HepG2 (cell line): ENCODE measurements around the gene EPHB4. TPM values are rescaled to one million over a fixed set of nuclear protein-coding genes. Genes with fewer than 3 reads are reported as not detected.

ENCODE experiments used
- AGO2 ChIP-seq: fragments of 200-400 bp; formaldehyde crosslinking; optimal IDR thresholded peaks from 2 replicates; pipeline ENCODE3; 2017; ENCODE audit warnings: mild to moderate bottlenecking, low read depth, low read length, moderate library complexity
- ATAD3A ChIP-seq: sonication (generic); formaldehyde crosslinking; IDR thresholded peaks from 2 replicates; pipeline ENCODE4 v1.4.0; 2020; ENCODE audit warnings: missing genetic modification reagents
- ATF7-NPFF ChIP-seq: sonication (generic); formaldehyde crosslinking; IDR thresholded peaks from 2 replicates; pipeline ENCODE4 v1.8.1; 2023; ENCODE audit warnings: mild to moderate bottlenecking, low read depth, missing genetic modification reagents, moderate library complexity
- BORCS8-MEF2B ChIP-seq: sonication (generic); formaldehyde crosslinking; IDR thresholded peaks from 2 replicates; pipeline ENCODE4 v1.8.0; 2022; ENCODE audit warnings: mild to moderate bottlenecking, missing genetic modification reagents
- EP300 ChIP-seq, 3 experiments: sonication (generic) in 1 of 3; formaldehyde crosslinking in 1 of 3; IDR thresholded peaks; 2 replicates each; pipeline versions ENCODE4 v1.5.1 to v1.6.1; 2011 to 2020; ENCODE audit warnings: low read depth in 2 of 3, low read length in 2 of 3, borderline replicate concordance in 1 of 3, improper control_type of control experiment in 1 of 3, mild to moderate bottlenecking in 1 of 3, missing genetic modification reagents in 1 of 3, moderate library complexity in 1 of 3
- FOXA3 ChIP-seq: IDR thresholded peaks from 2 replicates; pipeline ENCODE4 v1.6.1; 2016; ENCODE audit warnings: missing genetic modification reagents, missing compliant biosample characterization
- FOXK1 ChIP-seq: sonication (generic); formaldehyde crosslinking; IDR thresholded peaks from 2 replicates; pipeline ENCODE4 v1.4.0; 2020; ENCODE audit warnings: low read depth, missing genetic modification reagents, borderline replicate concordance
- HCFC1 ChIP-seq: fragments of 150-350 bp; IDR thresholded peaks from 2 replicates; pipeline ENCODE4 v1.6.1; 2014; ENCODE audit warnings: low read depth, low read length
- IKZF4 ChIP-seq: sonication (generic); formaldehyde crosslinking; IDR thresholded peaks from 2 replicates; pipeline ENCODE4 v1.5.1; 2020; ENCODE audit warnings: borderline replicate concordance, mild to moderate bottlenecking, low read depth, missing genetic modification reagents; ENCODE audit errors: not compliant biosample characterization
- MEF2D ChIP-seq: sonication (generic); formaldehyde crosslinking; IDR thresholded peaks from 2 replicates; pipeline ENCODE4 v1.5.1; 2020; ENCODE audit warnings: mild to moderate bottlenecking, missing genetic modification reagents
- MXD1 ChIP-seq: sonication (generic); formaldehyde crosslinking; IDR thresholded peaks from 2 replicates; pipeline ENCODE4 v1.4.0; 2020; ENCODE audit warnings: mild to moderate bottlenecking, missing genetic modification reagents
- PITX1 ChIP-seq: sonication (generic); formaldehyde crosslinking; IDR thresholded peaks from 2 replicates; pipeline ENCODE4 v1.5.1; 2020; ENCODE audit warnings: mild to moderate bottlenecking, missing genetic modification reagents
- POLR2G ChIP-seq: fragments of 200-400 bp; formaldehyde crosslinking; IDR thresholded peaks from 2 replicates; pipeline ENCODE4 v1.6.1; 2018; ENCODE audit warnings: mild to moderate bottlenecking, low read depth, low read length, moderate library complexity
- RARA ChIP-seq: IDR thresholded peaks from 2 replicates; pipeline ENCODE4 v1.6.1; 2016; ENCODE audit warnings: missing genetic modification reagents, missing compliant biosample characterization
- RBM22 ChIP-seq: fragments of 200-400 bp; formaldehyde crosslinking; optimal IDR thresholded peaks from 2 replicates; pipeline ENCODE3; 2017; ENCODE audit warnings: mild to moderate bottlenecking, low read length, moderate library complexity
- RFXANK ChIP-seq: IDR thresholded peaks from 2 replicates; pipeline ENCODE4 v1.6.1; 2016
- SMAD1 ChIP-seq: sonication (generic); formaldehyde crosslinking; IDR thresholded peaks from 2 replicates; pipeline ENCODE4 v1.4.0; 2020; ENCODE audit warnings: missing genetic modification reagents, low read depth, mild to moderate bottlenecking, borderline replicate concordance
- TBX2 ChIP-seq: sonication (generic); formaldehyde crosslinking; IDR thresholded peaks from 2 replicates; pipeline ENCODE4 v1.5.0; 2020; ENCODE audit warnings: missing genetic modification reagents, mild to moderate bottlenecking, borderline replicate concordance
- THYN1 ChIP-seq: sonication (generic); formaldehyde crosslinking; IDR thresholded peaks from 2 replicates; pipeline ENCODE4 v1.8.1; 2023; ENCODE audit warnings: low read depth, mild to moderate bottlenecking, moderate library complexity, missing genetic modification reagents, borderline replicate concordance
- ZBTB7B ChIP-seq: sonication (generic); formaldehyde crosslinking; IDR thresholded peaks from 2 replicates; pipeline ENCODE4 v1.4.0; 2020; ENCODE audit warnings: missing genetic modification reagents
- ZFP36L1 ChIP-seq: sonication (generic); formaldehyde crosslinking; IDR thresholded peaks from 2 replicates; pipeline ENCODE4 v1.8.0; 2022; ENCODE audit warnings: mild to moderate bottlenecking, missing genetic modification reagents, moderate library complexity
- ZFP37 ChIP-seq: sonication (generic); formaldehyde crosslinking; IDR thresholded peaks from 2 replicates; pipeline ENCODE4 v1.4.0; 2020; ENCODE audit warnings: missing genetic modification reagents, borderline replicate concordance
- ZNF225 ChIP-seq: sonication (generic); formaldehyde crosslinking; IDR thresholded peaks from 2 replicates; pipeline ENCODE4 v1.4.0; 2020; ENCODE audit warnings: mild to moderate bottlenecking, missing genetic modification reagents
- ZNF350 ChIP-seq: sonication (generic); formaldehyde crosslinking; IDR thresholded peaks from 2 replicates; pipeline ENCODE4 v1.4.0; 2020; ENCODE audit warnings: mild to moderate bottlenecking, low read depth, missing genetic modification reagents, borderline replicate concordance
- ZNF550 ChIP-seq: sonication (generic); formaldehyde crosslinking; IDR thresholded peaks from 2 replicates; pipeline ENCODE4 v1.4.0; 2020; ENCODE audit warnings: mild to moderate bottlenecking, missing genetic modification reagents, borderline replicate concordance
- ZNF572 ChIP-seq: sonication (generic); formaldehyde crosslinking; IDR thresholded peaks from 2 replicates; pipeline ENCODE4 v1.5.1; 2020; ENCODE audit warnings: mild to moderate bottlenecking, missing genetic modification reagents
- ZNF747 ChIP-seq: sonication (generic); formaldehyde crosslinking; IDR thresholded peaks from 2 replicates; pipeline ENCODE4 v1.8.1; 2023; ENCODE audit warnings: missing genetic modification reagents, mild to moderate bottlenecking, borderline replicate concordance
- polyA plus RNA-seq, 8 experiments: library from polyadenylated mRNA; depleted of rRNA in 3 of 8; stranded (reverse) in 7 of 8; unstranded in 1 of 8; fragments of >200 nt; fragmentation: Illumina TruSeq in 4 of 8; extraction: Trizol in 4 of 8; gene quantifications; 2 replicates each; pipeline versions ENCODE4 v1.2.1 to v1.2.3, GENCODE V29; 2011 to 2016; ENCODE audit warnings: low read depth in 4 of 8, missing spikeins in 1 of 8, mixed read lengths in 1 of 8; ENCODE audit not compliant: insufficient read depth in 1 of 8
- total RNA-seq, 5 experiments: library from RNA; depleted of rRNA; stranded (reverse); fragments of >200 nt; fragmentation: Illumina TruSeq; extraction: Trizol; gene quantifications; 2 replicates each; pipeline ENCODE4 v1.2.3, GENCODE V29; 2016; ENCODE audit warnings: low read depth in 1 of 5

EPHB4 gene
- total and polyA plus RNA-seq, 2 of the 13 experiments (the other 11 are each of a cell fraction or from before 2014, with no cell fraction given) = 61.4 to 69.6 TPM

- 0 out of 2 replicates have a peak, but pooled peaks have one; percentile 33 for TF ChIP-seq ATF7-NPFF
- peak; percentile 79; the same call in 1 of the 2 replicates for TF ChIP-seq PITX1 (CRISPR knock-in tag)
- peak; percentile 96 for TF ChIP-seq AGO2
- peak; percentile 36; the same call in 1 of the 2 replicates for TF ChIP-seq ZNF225 (CRISPR knock-in tag)
- TF ChIP-seq MXD1 = peak; percentile 49; the same call in 1 of the 2 replicates
- 0 out of 2 replicates have a peak, but pooled peaks have one; percentile 25 for TF ChIP-seq RFXANK (CRISPR knock-in tag)
- 0 out of 2 replicates have a peak, but pooled peaks have one; percentile 49 for TF ChIP-seq ZNF747 (CRISPR knock-in tag)
- TF ChIP-seq RBM22 = peak; percentile 97
- no peak; the same call in 1 of the 2 replicates for TF ChIP-seq FOXK1 (CRISPR knock-in tag)
- no peak for TF ChIP-seq HCFC1
- peak; percentile 87 for TF ChIP-seq FOXA3 (CRISPR knock-in tag)
- TF ChIP-seq POLR2G = peak; percentile 67
- 0 out of 2 replicates have a peak, but pooled peaks have one; percentile 46 for TF ChIP-seq MEF2D (CRISPR knock-in tag)
- TF ChIP-seq EP300 (IDR thresholded peaks at IDR 0.05; ENCODE audit: low read depth in 2 of 2, low read length in 2 of 2) = peak in 1 of 2 experiments; percentile 42; a peak in 1 of 4 replicates
- peak; percentile 58; the same call in 1 of the 2 replicates for TF ChIP-seq EP300 (CRISPR knock-in tag; IDR thresholded peaks at IDR 0.05; ENCODE audit: borderline replicate concordance)
- TF ChIP-seq ZNF572 = 0 out of 2 replicates have a peak, but pooled peaks have one; percentile 24
- TF ChIP-seq TBX2 (CRISPR knock-in tag) = peak; percentile 86
- TF ChIP-seq IKZF4 (CRISPR knock-in tag) = peak; percentile 34
- no peak for TF ChIP-seq ATAD3A (CRISPR knock-in tag)
- no peak for TF ChIP-seq THYN1
- 0 out of 2 replicates have a peak, but pooled peaks have one; percentile 40 for TF ChIP-seq ZFP36L1 (CRISPR knock-in tag)
- peak; percentile 86 for TF ChIP-seq ZBTB7B (CRISPR knock-in tag)
- TF ChIP-seq SMAD1 = peak; percentile 73; the same call in 1 of the 2 replicates
- peak; percentile 74 for TF ChIP-seq BORCS8-MEF2B (CRISPR knock-in tag)
- TF ChIP-seq RARA = peak; percentile 32; the same call in 1 of the 2 replicates
- 0 out of 2 replicates have a peak, but pooled peaks have one; percentile 49 for TF ChIP-seq ZNF550
- peak; percentile 55; the same call in 1 of the 2 replicates for TF ChIP-seq ZNF350 (CRISPR knock-in tag)
- 0 out of 2 replicates have a peak, but pooled peaks have one; percentile 41 for TF ChIP-seq ZFP37 (CRISPR knock-in tag)
These were observed 25.3 kb downstream of the EPHB4 start (continued) for GRCh38 chr7:100801833-100802568.
